H1 (cell line): ENCODE results near the gene PLEKHM3. TPM values are rescaled to one million over a fixed set of nuclear protein-coding genes. Genes with fewer than 3 reads are reported as not detected.
A peak's percentile ranks its signal among the peaks of the same experiment; 100 is the strongest.

ENCODE experiments used
- CTCF ChIA-PET: fragments of 300-600 bp; sonication (Branson Sonifier 250); formaldehyde crosslinking; loops from one replicate; lab custom pipeline; 2021; ENCODE audit not compliant: partially characterized antibody; lab: Charles Lee
- POLR2A ChIA-PET: fragments of 300-600 bp; sonication (Branson Sonifier 250); formaldehyde crosslinking; loops from one replicate; lab custom pipeline; 2021; ENCODE audit warnings: inconsistent platforms; ENCODE audit not compliant: partially characterized antibody; lab: Charles Lee
- DNase-seq, 2 experiments: peaks; one replicate each; pipeline versions ENCODE4 v3.0.0 to v3.0.0-alpha.2; 2010 to 2022; ENCODE audit warnings: low spot score in 2 of 2, low read depth in 1 of 2, mixed read lengths in 1 of 2
- FAIRE-seq: peaks from 2 replicates; lab custom pipeline; 2011; peaks lifted over from hg19 to GRCh38; lab: Jason Lieb, UNC
- H2AFZ ChIP-seq: 2 replicates; pipeline ENCODE4 v1.8.1; 2012; ENCODE audit warnings: low read length, inconsistent platforms
- H2AK5ac ChIP-seq: 2 replicates; pipeline ENCODE4 v1.6.1; 2013; ENCODE audit warnings: low read depth, low read length
- H2BK120ac ChIP-seq: replicated peaks from 2 replicates; pipeline ENCODE3; 2013; ENCODE audit warnings: low read depth, low read length, inconsistent platforms
- H2BK12ac ChIP-seq: 2 replicates; pipeline ENCODE4 v1.6.1; 2013; ENCODE audit warnings: low read depth, low read length
- H2BK15ac ChIP-seq: 2 replicates; pipeline ENCODE4 v1.6.1; 2013; ENCODE audit warnings: low read length
- H2BK20ac ChIP-seq: 2 replicates; pipeline ENCODE4 v1.6.1; 2013; ENCODE audit warnings: low read length
- H2BK5ac ChIP-seq: 2 replicates; pipeline ENCODE4 v1.6.1; 2013; ENCODE audit warnings: low read depth, low read length
- H3K14ac ChIP-seq: 2 replicates; pipeline ENCODE4 v1.6.1; 2013; ENCODE audit warnings: inconsistent platforms; ENCODE audit not compliant: insufficient read length
- H3K18ac ChIP-seq: 2 replicates; pipeline ENCODE4 v1.6.1; 2013; ENCODE audit warnings: low read length; ENCODE audit errors: extremely low read depth
- H3K23ac ChIP-seq: 2 replicates; pipeline ENCODE4 v1.6.1; 2013; ENCODE audit warnings: inconsistent platforms; ENCODE audit not compliant: insufficient read length
- H3K23me2 ChIP-seq: 2 replicates; pipeline ENCODE4 v1.6.1; 2013; ENCODE audit warnings: low read depth, low read length
- H3K27ac ChIP-seq: 2 replicates; pipeline ENCODE4 v1.6.1; 2011; ENCODE audit warnings: low read depth, low read length, inconsistent platforms
- H3K27me3 ChIP-seq, 4 experiments: replicated peaks in 1 of 4; 1 replicate in 1 of 4; 2 replicates in 3 of 4; pipeline versions ENCODE4 v1.6.1 to v1.8.1; 2011 to 2013; ENCODE audit warnings: low read length in 3 of 4, mild to moderate bottlenecking in 3 of 4, inconsistent platforms in 2 of 4, mixed read lengths in 2 of 4, moderate library complexity in 1 of 4; ENCODE audit not compliant: control insufficient read depth in 3 of 4, insufficient read depth in 3 of 4; ENCODE audit errors: extremely low read depth in 1 of 4
- H3K36me3 ChIP-seq, 4 experiments: 2 replicates each; pipeline versions ENCODE4 v1.6.1 to v1.8.1; 2011 to 2013; ENCODE audit warnings: mild to moderate bottlenecking in 4 of 4, low read length in 3 of 4, moderate library complexity in 2 of 4, control low read depth in 1 of 4, inconsistent platforms in 1 of 4; ENCODE audit not compliant: insufficient read depth in 4 of 4, control insufficient read depth in 2 of 4
- H3K4ac ChIP-seq: replicated peaks from 2 replicates; pipeline ENCODE3; 2013; ENCODE audit warnings: low read length, low read depth, mixed read lengths, inconsistent platforms; ENCODE audit not compliant: insufficient read length
- H3K4me1 ChIP-seq, 4 experiments: replicated peaks in 1 of 4; 1 replicate in 1 of 4; 2 replicates in 3 of 4; pipeline versions ENCODE4 v1.6.1 to v1.8.1; 2011 to 2013; ENCODE audit warnings: low read length in 3 of 4, inconsistent platforms in 2 of 4, mixed read lengths in 1 of 4; ENCODE audit not compliant: insufficient read depth in 4 of 4, control insufficient read depth in 3 of 4
- H3K4me2 ChIP-seq, 2 experiments: 2 replicates each; pipeline versions ENCODE4 v1.6.1 to v1.8.1; 2011 to 2013; ENCODE audit warnings: low read depth in 2 of 2, low read length in 2 of 2, control low read depth in 1 of 2, inconsistent platforms in 1 of 2, mild to moderate bottlenecking in 1 of 2; ENCODE audit not compliant: insufficient read depth in 1 of 2
- H3K4me3 ChIP-seq, 4 experiments: fragments of 200-600, 300-600 bp in 1 of 4; sonication (generic), shearing (Covaris generic), sonication (Bioruptor Twin) in 1 of 4; 2 replicates each; pipeline versions ENCODE4 v1.5.1 to v1.8.1; 2011 to 2016; ENCODE audit warnings: low read length in 4 of 4, low read depth in 3 of 4, control low read depth in 2 of 4, inconsistent platforms in 2 of 4, mild to moderate bottlenecking in 2 of 4, mixed read lengths in 1 of 4, moderate library complexity in 1 of 4; ENCODE audit not compliant: insufficient read depth in 2 of 4; ENCODE audit errors: extremely low read depth in 1 of 4
- H3K56ac ChIP-seq: replicated peaks from 2 replicates; pipeline ENCODE3; 2013; ENCODE audit warnings: low read depth, mild to moderate bottlenecking, mixed read lengths, low read length, inconsistent platforms; ENCODE audit not compliant: insufficient read length
- H3K79me1 ChIP-seq: 2 replicates; pipeline ENCODE4 v1.6.1; 2013; ENCODE audit warnings: low read depth, low read length, control low read depth
- H3K79me2 ChIP-seq, 2 experiments: 2 replicates each; pipeline versions ENCODE4 v1.6.1 to v1.8.1; 2012 to 2013; ENCODE audit warnings: low read length in 2 of 2, mild to moderate bottlenecking in 2 of 2, inconsistent platforms in 1 of 2; ENCODE audit not compliant: insufficient read depth in 2 of 2, control insufficient read depth in 1 of 2
- H3K9ac ChIP-seq, 4 experiments: replicated peaks in 1 of 4; 1 replicate in 1 of 4; 2 replicates in 3 of 4; pipeline versions ENCODE4 v1.6.1 to v1.8.1; 2011 to 2013; ENCODE audit warnings: low read depth in 3 of 4, low read length in 3 of 4, control low read depth in 2 of 4, mild to moderate bottlenecking in 2 of 4, moderate library complexity in 2 of 4, inconsistent platforms in 1 of 4; ENCODE audit errors: extremely low read depth in 1 of 4
- H3K9me3 ChIP-seq, 2 experiments: 2 replicates each; pipeline versions ENCODE4 v1.6.1 to v1.8.1; 2012 to 2013; ENCODE audit warnings: mild to moderate bottlenecking in 2 of 2, moderate library complexity in 2 of 2, control low read depth in 1 of 2, inconsistent platforms in 1 of 2, low read depth in 1 of 2, low read length in 1 of 2, mixed read lengths in 1 of 2; ENCODE audit not compliant: insufficient read depth in 2 of 2
- H4K20me1 ChIP-seq, 2 experiments: replicated peaks in 1 of 2; 2 replicates each; pipeline versions ENCODE3 to v1.8.1; 2011 to 2013; ENCODE audit warnings: inconsistent platforms in 2 of 2, low read length in 2 of 2, mild to moderate bottlenecking in 1 of 2; ENCODE audit not compliant: insufficient read depth in 2 of 2, control insufficient read depth in 1 of 2
- H4K5ac ChIP-seq: 2 replicates; pipeline ENCODE4 v1.6.1; 2013; ENCODE audit warnings: low read length, low read depth, mixed read lengths, inconsistent platforms; ENCODE audit not compliant: insufficient read length
- H4K8ac ChIP-seq: 2 replicates; pipeline ENCODE4 v1.8.0; 2013; ENCODE audit warnings: mild to moderate bottlenecking, moderate library complexity, low read length, inconsistent platforms; ENCODE audit not compliant: insufficient read depth; ENCODE audit errors: extremely low read depth
- H4K91ac ChIP-seq: replicated peaks from 2 replicates; pipeline ENCODE3; 2013; ENCODE audit warnings: low read length, mixed read lengths, inconsistent platforms; ENCODE audit not compliant: insufficient read length
- GTF2F1 ChIP-seq: IDR thresholded peaks from 2 replicates; pipeline ENCODE4 v1.6.1; 2012; ENCODE audit warnings: low read depth, low read length, improper control_type of control experiment, borderline replicate concordance
- RBBP5 ChIP-seq: IDR thresholded peaks from 2 replicates; pipeline ENCODE4 v1.7.1; 2012; ENCODE audit warnings: low read depth, mild to moderate bottlenecking, inconsistent platforms, low read length, moderate library complexity, borderline replicate concordance
- SRF ChIP-seq: IDR thresholded peaks from 2 replicates; pipeline ENCODE4 v1.6.1; 2011; ENCODE audit warnings: mild to moderate bottlenecking, low read depth, low read length, moderate library complexity
- USF2 ChIP-seq: IDR thresholded peaks from 2 replicates; pipeline ENCODE4 v1.6.1; 2011; ENCODE audit warnings: low read length, improper control_type of control experiment
- polyA plus RNA-seq, 7 experiments: library from polyadenylated mRNA; depleted of rRNA in 3 of 7; stranded (reverse) in 5 of 7; unstranded in 2 of 7; fragments of >200 nt in 5 of 7; fragments of 200-250 nt in 2 of 7; gene quantifications; 1 replicate in 5 of 7; 2 replicates in 1 of 7; 4 replicates in 1 of 7; pipeline versions ENCODE4 v1.2.1 to v1.2.3, GENCODE V29; 2011 to 2013; ENCODE audit warnings: missing spikeins in 2 of 7, mixed read lengths in 2 of 7
- total RNA-seq: library from RNA; stranded (reverse); fragmentation: NEBNext Ultra II Directional; extraction: Animal tissue kit (Norgen Biotek cat#: 25700); gene quantifications from 2 replicates; pipeline ENCODE4 v1.2.1, GENCODE V29; 2021

Gene PLEKHM3
- total and polyA plus RNA-seq, 2 of the 8 experiments (the other 6 are each of a cell fraction or from before 2014, with no cell fraction given): 2.3 to 5.8 TPM

- no peak overlapping the region for H3K56ac ChIP-seq
- no peak overlapping the region for H3K27ac ChIP-seq
- H2BK20ac ChIP-seq: no peak overlapping the region
- H2BK15ac ChIP-seq: no peak overlapping the region
- DNase-seq (no peak), FAIRE-seq (no peak)
- no peak overlapping the region for H3K4me3 ChIP-seq
- H3K23ac ChIP-seq: no peak overlapping the region
- 0 out of 2 replicates have a peak overlapping the region, but pooled peaks have one; percentile 45 for H2BK5ac ChIP-seq
- H2BK12ac ChIP-seq: no peak overlapping the region
- H2AFZ ChIP-seq: no peak overlapping the region
- no peak overlapping the region for H3K4ac ChIP-seq
- H3K36me3 ChIP-seq: no peaks in the 10 kb centered on the region
- CTCF ChIA-PET: interaction anchor here (0.6 to 1.4 kb wide), 4 partner anchors 15 to 349 kb away, joined by 3 to 8 read pairs (median 3); no protein-coding TSS in a partner anchor
- H3K9me3 ChIP-seq: no peaks in the 10 kb centered on the region
- no peaks in the 10 kb centered on the region; the same call in 1 of the 2 replicates for H3K79me1 ChIP-seq
- no peak overlapping the region for H4K8ac ChIP-seq
- no peak overlapping the region for H3K4me2 ChIP-seq
- H3K79me2 ChIP-seq: no peaks in the 10 kb centered on the region
- no peak overlapping the region for H2AK5ac ChIP-seq
- no peaks in the 10 kb centered on the region; a peak in 1 of 7 replicates for H3K4me1 ChIP-seq
- H2BK120ac ChIP-seq: no peak overlapping the region
- H4K5ac ChIP-seq: no peak overlapping the region
- no peaks in the 10 kb centered on the region for H3K27me3 ChIP-seq
- H3K18ac ChIP-seq: no peak overlapping the region
- no peaks in the 10 kb centered on the region for H3K23me2 ChIP-seq
- TF ChIP-seq RBBP5: no peak
- TF ChIP-seq USF2: no peak
- TF ChIP-seq SRF: no peak
- no peak for TF ChIP-seq GTF2F1
- H3K14ac ChIP-seq: no peak overlapping the region
- no peak overlapping the region for H3K9ac ChIP-seq
- POLR2A ChIA-PET: interaction anchor here (0.6 kb wide), 2 partner anchors 29 to 171 kb away, joined by 5 read pairs; partner anchors contain the start of gene CCNYL1
- no peaks in the 10 kb centered on the region for H4K20me1 ChIP-seq
- H4K91ac ChIP-seq: no peak overlapping the region
Observed at GRCh38 chr2:207881902-207882301, 143.4 kb downstream of the PLEKHM3 start.
